ENCODE measurements around the gene CDK17. TPM values are rescaled to one million over a fixed set of nuclear protein-coding genes. Genes with fewer than 3 reads are reported as not detected.
A peak's percentile ranks its signal among the peaks of the same experiment; 100 is the strongest.
"Not testable (repeated sequence)": the region's sequence is repeated elsewhere in the genome, so short reads cannot be mapped to it uniquely, and the experiment has no call there.

Gene CDK17
- total RNA-seq: 25.4 TPM

DNA sequence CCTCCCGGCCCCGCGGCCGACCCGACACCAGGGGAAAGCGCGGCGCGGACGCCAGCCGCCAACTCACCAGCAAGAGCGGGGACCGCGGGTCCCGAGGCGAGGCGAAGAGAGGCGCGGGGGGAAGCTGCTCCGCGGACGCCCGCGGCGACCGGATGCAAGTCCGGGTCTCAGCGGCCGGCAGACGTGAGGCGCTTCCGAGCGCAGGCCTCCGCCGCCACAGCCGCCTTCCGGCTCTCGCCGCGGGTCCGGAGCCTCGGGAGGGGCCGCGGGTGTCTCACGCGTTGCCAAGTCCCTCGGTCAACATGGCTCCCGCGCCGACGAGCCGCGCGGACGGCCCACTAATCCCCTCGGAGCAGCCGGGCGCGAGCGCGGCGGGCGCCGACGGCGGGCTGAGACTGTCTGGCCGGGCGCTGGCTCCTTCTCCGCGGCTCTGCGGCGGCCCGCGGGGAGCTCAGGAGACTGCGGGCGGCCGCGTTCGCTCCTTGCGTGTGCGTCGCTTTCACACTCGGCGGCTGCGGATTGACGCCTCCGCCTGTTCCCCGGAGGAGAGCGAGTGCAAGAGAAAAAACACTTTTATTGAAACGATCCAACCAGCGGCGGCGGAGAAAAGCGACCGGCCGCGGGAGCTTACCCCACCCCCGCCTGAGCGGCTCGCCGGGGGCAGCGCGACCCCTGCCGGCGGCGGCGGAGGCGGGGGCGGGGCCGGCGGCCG, at the start of gene CDK17:
CDK17 (minus strand) TSS at position 521 of the 712 bp plus-strand sequence. CDS start 65,603 bp downstream, outside the sequence.
- DNase-seq (ENCODE audit: low spot score): peak; percentile 89

- no peak for DNase-seq (ENCODE audit: low spot score)
These were observed 48.1 kb upstream of the CDK17 start for GRCh38 chr12:96448300-96448699.

GRCh38 chr12:96447256-96447655, 47.0 kb upstream of the CDK17 start:
- DNase-seq (ENCODE audit: low spot score): no peak

DNA sequence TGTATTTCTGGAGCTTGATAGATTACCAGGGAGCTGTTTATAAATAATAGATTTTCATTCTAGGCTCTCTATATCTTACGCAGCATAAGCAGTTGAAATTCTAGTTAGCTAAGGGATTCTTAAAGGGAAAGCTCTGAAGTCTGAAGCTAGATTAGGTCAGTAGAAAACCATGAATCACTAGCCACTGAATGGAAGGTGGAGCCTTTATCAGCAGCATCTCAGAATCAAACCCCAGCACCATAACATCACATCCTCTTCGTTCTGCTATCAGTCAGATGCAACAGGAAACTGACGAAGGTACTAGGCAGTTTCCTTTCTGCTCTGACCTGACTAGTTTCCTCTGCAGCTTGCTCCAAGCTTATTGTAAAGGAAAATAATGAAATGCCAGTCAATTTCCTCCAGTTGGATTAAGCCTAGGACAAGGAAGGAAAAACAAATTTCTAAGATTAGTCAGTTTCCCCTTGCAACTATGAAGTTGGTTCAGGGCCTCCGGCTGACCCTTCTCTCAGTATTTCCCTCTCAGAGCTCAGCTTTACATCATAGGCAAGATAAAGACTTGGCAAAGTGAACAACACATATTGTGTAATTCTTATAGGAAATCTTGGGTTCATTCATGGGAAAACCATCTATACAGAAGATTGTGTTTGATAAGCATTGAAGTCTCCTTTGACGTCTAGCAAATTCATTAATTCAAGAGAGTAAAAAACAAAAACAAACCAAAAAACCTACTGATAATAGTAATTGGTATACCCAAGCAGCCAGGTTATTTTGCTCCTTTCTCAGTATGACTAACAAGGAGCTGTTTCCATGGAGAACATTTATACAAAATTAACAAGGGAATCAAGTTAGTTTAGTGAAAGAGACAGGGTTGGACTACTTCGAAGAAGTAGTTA, 45.7 kb upstream of the CDK17 start:
- peak; percentile 30 for DNase-seq (ENCODE audit: low spot score)

GRCh38 chr12:96444399-96444798, 44.2 kb upstream of the CDK17 start:
- DNase-seq (ENCODE audit: low spot score): no peak

DNA sequence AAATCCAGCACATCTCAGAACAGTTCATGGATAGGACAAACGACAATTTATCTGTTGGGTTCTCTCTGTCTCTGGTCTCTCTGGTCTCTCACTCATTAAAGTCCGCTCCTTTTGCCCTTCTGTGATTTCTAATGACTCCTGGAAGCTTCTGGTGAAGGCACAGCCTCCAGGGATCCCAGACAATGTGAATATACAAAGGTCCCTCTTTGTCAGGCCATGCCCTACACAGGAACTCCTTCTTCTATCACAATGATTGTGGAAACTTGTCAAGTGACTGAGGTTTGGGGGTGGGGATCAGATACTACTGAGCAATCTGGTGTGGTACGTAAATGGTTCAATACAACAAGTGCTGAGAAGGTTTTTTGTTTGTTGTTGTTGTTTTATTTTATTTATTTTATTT, 42.7 kb upstream of the CDK17 start:
- no peak for DNase-seq (ENCODE audit: low spot score)

DNA sequence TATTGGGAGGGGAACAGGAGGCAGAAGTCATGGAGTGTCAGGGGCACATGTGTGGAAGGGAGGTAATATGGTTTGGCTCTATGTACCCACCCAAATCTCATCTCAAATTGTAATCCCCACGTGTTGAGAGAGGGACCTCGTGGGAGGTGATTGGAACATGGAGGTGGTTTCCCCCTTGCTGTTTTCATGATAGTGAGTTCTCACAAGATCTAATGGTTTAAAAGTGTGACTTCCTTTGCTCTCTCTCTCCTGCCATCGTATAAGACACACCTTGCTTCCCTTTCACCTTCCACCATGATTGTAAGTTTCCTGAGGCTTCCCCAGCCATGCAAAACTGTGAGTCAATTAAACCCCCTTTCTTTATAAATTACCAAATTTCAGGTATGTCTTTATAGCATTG, 41.6 kb upstream of the CDK17 start:
- no peak for DNase-seq (ENCODE audit: low spot score)

- no peak for DNase-seq (ENCODE audit: low spot score)
These were observed 38.1 kb upstream of the CDK17 start for GRCh38 chr12:96438330-96438729.

- no peak for DNase-seq (ENCODE audit: low spot score)
These were observed 36.9 kb upstream of the CDK17 start for GRCh38 chr12:96437171-96437445.

GRCh38 chr12:96436366-96437170, 36.3 kb upstream of the CDK17 start:
- DNase-seq (ENCODE audit: low spot score): no peak

GRCh38 chr12:96434107-96434506, 33.9 kb upstream of the CDK17 start:
- peak; percentile 31 for DNase-seq (ENCODE audit: low spot score)

DNA sequence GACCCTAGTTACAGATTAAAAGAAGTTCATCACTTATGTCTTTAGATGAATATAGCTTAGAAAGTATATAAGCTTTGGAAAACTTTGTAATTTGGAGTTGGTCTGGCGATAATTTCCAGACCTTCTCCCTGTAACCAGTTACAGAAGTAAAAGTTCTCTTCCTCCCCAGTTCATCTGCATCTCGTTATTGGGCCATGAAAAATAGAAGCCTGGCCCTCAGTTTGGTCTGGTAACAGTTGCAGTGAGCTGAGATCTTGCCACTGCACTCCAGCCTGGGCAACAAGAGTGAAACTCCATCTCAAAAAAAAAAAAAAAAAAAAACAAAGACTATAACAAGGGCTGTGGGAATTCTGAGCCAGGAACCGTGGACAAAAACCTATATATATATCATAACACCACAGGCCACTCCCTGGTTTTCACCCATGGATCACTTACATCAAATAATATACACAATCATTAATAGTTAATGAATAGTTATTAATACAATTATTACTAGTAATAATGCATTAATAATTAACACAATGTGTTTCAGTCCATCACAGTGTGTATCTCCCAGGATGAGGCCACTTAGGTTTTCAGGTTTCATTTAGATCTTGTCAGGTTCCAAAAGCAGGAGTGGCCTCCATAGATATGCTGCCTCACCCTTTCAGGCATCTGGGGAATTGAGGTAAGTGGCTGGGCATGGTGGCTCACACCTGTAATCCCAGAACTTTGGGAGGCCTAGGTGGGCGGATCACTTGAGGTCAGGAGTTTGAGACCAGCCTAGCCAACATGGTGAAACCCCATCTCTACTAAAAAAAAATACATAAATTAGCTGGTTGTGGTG, 32.5 kb upstream of the CDK17 start:
- not testable (repeated sequence) for DNase-seq (ENCODE audit: low spot score)

- DNase-seq (ENCODE audit: low spot score): no peak
These were observed 30.8 kb upstream of the CDK17 start for GRCh38 chr12:96431067-96431466.

- peak; percentile 29 for DNase-seq (ENCODE audit: low spot score)
These were observed 27.1 kb upstream of the CDK17 start for GRCh38 chr12:96427269-96427729.

GRCh38 chr12:96425951-96426350, 25.7 kb upstream of the CDK17 start:
- no peak for DNase-seq (ENCODE audit: low spot score)

GRCh38 chr12:96425321-96425720, 25.1 kb upstream of the CDK17 start:
- DNase-seq (ENCODE audit: low spot score): no peak

DNA sequence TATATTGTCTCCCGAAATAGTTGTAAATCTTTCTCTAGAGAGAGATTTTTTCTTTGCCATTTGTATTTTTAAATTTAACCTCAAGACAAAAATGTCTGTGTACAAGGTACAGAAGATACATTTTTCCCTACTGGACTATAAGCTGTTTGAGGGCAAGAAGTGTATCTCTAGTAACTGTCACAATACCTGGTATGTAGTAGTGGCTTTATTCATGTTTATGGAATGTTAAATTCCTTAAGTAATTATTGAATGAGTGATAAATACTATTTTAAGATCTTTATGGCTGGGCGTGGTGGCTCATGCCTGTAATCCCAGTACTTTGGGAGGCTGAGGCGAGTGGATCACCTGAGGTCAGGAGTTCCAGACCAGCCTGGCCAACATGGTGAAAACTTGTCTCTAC, 24.4 kb upstream of the CDK17 start:
- DNase-seq (ENCODE audit: low spot score): no peak

GRCh38 chr12:96422192-96422591, 22.0 kb upstream of the CDK17 start:
- DNase-seq (ENCODE audit: low spot score): no peak

GRCh38 chr12:96421014-96421413, 20.8 kb upstream of the CDK17 start:
- DNase-seq (ENCODE audit: low spot score): no peak

- no peak for DNase-seq (ENCODE audit: low spot score)
These were observed 20.1 kb upstream of the CDK17 start for GRCh38 chr12:96420277-96420835.
